ENCODE measurements around the gene CAPG.

CAPG gene

GRCh38 chr2:85354286-85355072, 55.7 kb downstream of the CAPG start, which contains the start of the genes ELMOD3 and RETSAT:
Gene ELMOD3 (plus strand): TSS chr2:85354769. CDS start chr2:85357199, 2,430 bp downstream.
Gene RETSAT (minus strand): TSS chr2:85354528. CDS start chr2:85354507, 21 bp downstream.
- FAIRE-seq, result peak; percentile 5

GRCh38 chr2:85353876-85354285, 56.3 kb downstream of the CAPG start:
- FAIRE-seq, result no peak

GRCh38 chr2:85347599-85347998, 62.6 kb downstream of the CAPG start:
- FAIRE-seq, result no peak
